Measurements from ENCODE around the gene ST6GALNAC5. TPM values are rescaled to one million over a fixed set of nuclear protein-coding genes. Genes with fewer than 3 reads are reported as not detected.
A peak's percentile ranks its signal among the peaks of the same experiment; 100 is the strongest.

Gene ST6GALNAC5
- total RNA-seq, 4 donors from 2014 or later, result 5.3 to 8.7 (median 8.2) TPM

DNA sequence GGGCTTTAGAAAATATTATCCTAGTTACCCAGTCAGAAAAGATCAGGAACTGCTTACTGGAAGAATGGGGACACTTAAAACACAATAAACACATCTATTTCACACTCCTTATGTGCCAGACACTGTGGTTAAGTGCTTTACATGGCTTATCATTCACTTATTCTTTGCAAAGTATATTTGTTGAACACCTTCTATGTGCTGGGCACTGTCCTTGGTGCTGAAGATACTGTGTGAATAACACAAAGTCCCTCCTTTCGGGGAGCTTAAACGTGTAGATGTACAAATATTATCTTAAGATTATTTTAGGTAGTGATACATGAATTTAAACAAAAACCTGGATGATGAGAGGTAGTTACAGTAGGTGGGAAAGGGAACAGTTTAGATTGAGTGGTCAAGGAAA is 169.3 kb downstream of the ST6GALNAC5 start:
- intact Hi-C loops (cut with DNase I), result no loop called here
- Histone ChIP-seq H3K36me3 (no peaks in the 10 kb centered on the region), H3K27me3 (no peaks in the 10 kb centered on the region), H3K9me3 (no peaks in the 10 kb centered on the region), H3K27ac (replicated peaks in 1 of 4) (no peak overlapping the region), H3K4me3 (no peak overlapping the region), H3K4me1 (peaks cover 0 to 26% (median 18%) of the 10 kb centered on the region in 4 donors)
- TF ChIP-seq EP300 (IDR thresholded peaks at IDR 0.05) (no peak), POLR2AphosphoS5 (IDR thresholded peaks at IDR 0.05) (no peak), POLR2A (IDR thresholded peaks at IDR 0.05; ENCODE audit: low read depth) (no peak)
- TF ChIP-seq, protein P1, sequence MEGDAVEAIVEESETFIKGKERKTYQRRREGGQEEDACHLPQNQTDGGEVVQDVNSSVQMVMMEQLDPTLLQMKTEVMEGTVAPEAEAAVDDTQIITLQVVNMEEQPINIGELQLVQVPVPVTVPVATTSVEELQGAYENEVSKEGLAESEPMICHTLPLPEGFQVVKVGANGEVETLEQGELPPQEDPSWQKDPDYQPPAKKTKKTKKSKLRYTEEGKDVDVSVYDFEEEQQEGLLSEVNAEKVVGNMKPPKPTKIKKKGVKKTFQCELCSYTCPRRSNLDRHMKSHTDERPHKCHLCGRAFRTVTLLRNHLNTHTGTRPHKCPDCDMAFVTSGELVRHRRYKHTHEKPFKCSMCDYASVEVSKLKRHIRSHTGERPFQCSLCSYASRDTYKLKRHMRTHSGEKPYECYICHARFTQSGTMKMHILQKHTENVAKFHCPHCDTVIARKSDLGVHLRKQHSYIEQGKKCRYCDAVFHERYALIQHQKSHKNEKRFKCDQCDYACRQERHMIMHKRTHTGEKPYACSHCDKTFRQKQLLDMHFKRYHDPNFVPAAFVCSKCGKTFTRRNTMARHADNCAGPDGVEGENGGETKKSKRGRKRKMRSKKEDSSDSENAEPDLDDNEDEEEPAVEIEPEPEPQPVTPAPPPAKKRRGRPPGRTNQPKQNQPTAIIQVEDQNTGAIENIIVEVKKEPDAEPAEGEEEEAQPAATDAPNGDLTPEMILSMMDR (IDR thresholded peaks at IDR 0.05), result no peak
- 65% methylated on average over 2 of the region's 2 CpGs for WGBS
- no peak for DNase-seq (ENCODE audit: extremely low spot score)

DNA sequence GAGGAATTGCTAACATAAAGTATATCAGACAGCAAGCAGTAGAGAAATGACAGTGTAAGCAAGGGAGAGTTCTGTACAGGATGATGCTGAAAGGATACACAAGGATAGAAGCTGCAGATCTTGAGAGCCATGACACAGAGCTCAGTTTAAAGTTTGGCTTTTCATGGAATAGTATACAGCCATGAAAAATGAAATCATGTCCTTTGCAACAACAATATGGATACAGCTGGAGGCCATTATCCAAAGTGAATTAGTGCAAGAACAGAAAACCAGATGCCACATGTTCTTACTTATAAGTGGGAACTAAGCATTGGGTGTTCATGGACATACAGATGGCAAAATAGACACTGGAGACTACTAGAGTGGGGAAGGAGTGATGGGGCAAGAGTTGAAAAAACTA is 169.8 kb downstream of the ST6GALNAC5 start:
- Histone ChIP-seq H3K27me3 (no peaks in the 10 kb centered on the region), H3K27ac (replicated peaks in 1 of 4) (no peak overlapping the region), H3K4me3 (no peak overlapping the region), H3K36me3 (no peaks in the 10 kb centered on the region), H3K4me1 (peaks cover 0 to 26% (median 18%) of the 10 kb centered on the region in 4 donors), H3K9me3 (no peaks in the 10 kb centered on the region)
- intact Hi-C loops (cut with DNase I), result no loop called here
- no peak for DNase-seq (ENCODE audit: extremely low spot score)
- no peak for TF ChIP-seq POLR2AphosphoS5 (IDR thresholded peaks at IDR 0.05)
- TF ChIP-seq EP300 (IDR thresholded peaks at IDR 0.05), result no peak
- no peak for TF ChIP-seq POLR2A (IDR thresholded peaks at IDR 0.05; ENCODE audit: low read depth)
- TF ChIP-seq, protein P1 (IDR thresholded peaks at IDR 0.05), result no peak

DNA sequence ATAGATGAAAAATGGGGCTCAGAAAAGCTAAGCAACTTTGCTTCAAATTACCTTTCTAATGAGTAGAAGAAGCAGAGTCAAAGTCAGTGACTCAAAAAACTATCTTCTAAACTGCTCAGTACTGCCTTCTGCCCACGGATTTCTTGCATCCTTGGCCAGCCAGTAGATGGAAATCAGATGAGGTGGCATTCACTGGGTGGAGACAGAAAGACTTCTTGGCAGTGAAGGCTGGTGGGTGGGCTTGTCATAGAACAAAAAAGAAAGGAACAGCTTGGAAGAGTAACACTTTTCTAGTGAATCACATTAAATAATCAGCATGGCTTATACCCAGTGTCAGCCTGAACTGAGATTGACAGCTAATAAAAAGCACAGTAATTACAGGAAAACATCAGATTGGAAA is 170.7 kb downstream of the ST6GALNAC5 start:
- Histone ChIP-seq H3K9me3 (no peaks in the 10 kb centered on the region), H3K27me3 (no peaks in the 10 kb centered on the region), H3K4me1 (peaks cover 0 to 26% (median 18%) of the 10 kb centered on the region in 4 donors), H3K27ac (replicated peaks in 1 of 4) (peak overlapping the region in 1 of 4 donors; percentile 73), H3K36me3 (no peaks in the 10 kb centered on the region), H3K4me3 (no peak overlapping the region)
- TF ChIP-seq POLR2AphosphoS5 (IDR thresholded peaks at IDR 0.05) (no peak), POLR2A (IDR thresholded peaks at IDR 0.05; ENCODE audit: low read depth) (no peak), EP300 (IDR thresholded peaks at IDR 0.05) (no peak)
- TF ChIP-seq, protein P1 (IDR thresholded peaks at IDR 0.05), result no peak
- 39% methylated on average over 1 of the region's 1 CpG for WGBS
- no peak for DNase-seq (ENCODE audit: extremely low spot score)
- intact Hi-C loops (cut with DNase I), result no loop called here

DNA sequence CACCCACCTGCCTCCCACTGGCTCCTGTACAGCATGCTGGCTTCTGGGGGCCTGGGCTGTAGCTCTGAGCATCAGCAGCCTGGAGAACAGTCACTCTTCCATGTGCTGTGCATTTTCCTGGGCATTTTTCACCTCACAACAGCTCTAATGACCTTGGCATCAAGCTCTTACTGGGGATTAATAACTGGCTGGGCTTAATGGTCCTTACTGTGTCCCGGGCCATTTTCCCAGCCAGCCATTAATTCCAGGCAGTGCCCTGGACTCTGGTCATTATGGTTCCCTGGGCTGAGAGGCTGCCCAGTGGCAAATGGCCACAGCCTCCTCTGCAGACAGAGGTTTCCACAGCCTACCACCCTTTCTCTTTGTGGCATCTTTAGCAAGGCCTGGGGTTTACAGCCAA is 171.8 kb downstream of the ST6GALNAC5 start:
- 80% methylated on average over 1 of the region's 1 CpG for WGBS
- H3K9me3 ChIP-seq, result no peaks in the 10 kb centered on the region
- intact Hi-C loops (cut with DNase I), result no loop called here
- H3K4me3 ChIP-seq, result no peak overlapping the region
- H3K27ac ChIP-seq (replicated peaks in 1 of 4), result peak overlapping the region in 3 of 4 donors; percentile 32 to 73 (median 64)
- H3K27me3 ChIP-seq, result no peaks in the 10 kb centered on the region
- TF ChIP-seq POLR2AphosphoS5 (IDR thresholded peaks at IDR 0.05) (no peak), POLR2A (IDR thresholded peaks at IDR 0.05; ENCODE audit: low read depth) (no peak), EP300 (IDR thresholded peaks at IDR 0.05) (no peak)
- TF ChIP-seq, protein P1 (IDR thresholded peaks at IDR 0.05), result no peak
- peaks cover 0 to 26% (median 18%) of the 10 kb centered on the region in 4 donors for H3K4me1 ChIP-seq
- no peak for DNase-seq (ENCODE audit: extremely low spot score)
- no peaks in the 10 kb centered on the region for H3K36me3 ChIP-seq

DNA sequence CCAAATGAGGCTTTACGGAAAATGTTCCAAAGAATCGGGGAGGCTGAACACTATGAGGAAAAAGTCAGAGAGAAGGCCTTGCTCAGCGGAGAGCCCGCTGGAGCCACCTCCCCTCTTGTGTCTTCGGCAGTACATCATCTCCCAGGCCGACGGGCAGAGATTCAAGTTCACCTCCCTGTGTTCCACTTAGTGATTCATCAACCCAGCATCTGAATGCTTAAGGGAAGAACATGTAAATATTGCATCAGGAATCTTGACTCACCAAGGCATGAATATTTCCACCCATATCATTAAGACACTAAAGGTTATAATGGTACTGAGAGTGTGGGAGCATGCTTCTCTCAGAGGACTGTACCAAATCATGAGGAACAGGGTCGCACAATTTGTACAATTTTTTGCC is 172.5 kb downstream of the ST6GALNAC5 start:
- TF ChIP-seq, protein P1 (IDR thresholded peaks at IDR 0.05), result no peak
- TF ChIP-seq POLR2A (IDR thresholded peaks at IDR 0.05; ENCODE audit: low read depth) (no peak), EP300 (IDR thresholded peaks at IDR 0.05) (no peak), POLR2AphosphoS5 (IDR thresholded peaks at IDR 0.05) (peak; percentile 51 to 69)
- intact Hi-C loops (cut with DNase I), result no loop called here
- WGBS, result 62% methylated on average over 8 of the region's 8 CpGs
- Histone ChIP-seq H3K36me3 (no peaks in the 10 kb centered on the region), H3K4me1 (peaks cover 0 to 26% (median 18%) of the 10 kb centered on the region in 4 donors), H3K9me3 (no peaks in the 10 kb centered on the region), H3K27me3 (no peaks in the 10 kb centered on the region), H3K4me3 (no peak overlapping the region), H3K27ac (replicated peaks in 1 of 4) (peak overlapping the region in 2 of 4 donors; percentile 40 to 73)
- DNase-seq (ENCODE audit: extremely low spot score), result no peak

Data from esophagus muscularis mucosa (tissue), 4 donors.